HepG2 (cell line): ENCODE measurements around the gene USP30. TPM values are rescaled to one million over a fixed set of nuclear protein-coding genes. Genes with fewer than 3 reads are reported as not detected.

Source experiments
- ARID4A ChIP-seq: sonication (generic); formaldehyde crosslinking; IDR thresholded peaks from 2 replicates; pipeline ENCODE4 v1.5.0; 2020; ENCODE audit warnings: mild to moderate bottlenecking, missing genetic modification reagents, borderline replicate concordance
- BCL3 ChIP-seq: sonication (generic); formaldehyde crosslinking; IDR thresholded peaks from 2 replicates; pipeline ENCODE4 v1.5.1; 2020; ENCODE audit warnings: mild to moderate bottlenecking, missing genetic modification reagents, moderate library complexity
- CREB1 ChIP-seq, 2 experiments: fragments of 450-650 bp in 1 of 2; IDR thresholded peaks; 2 replicates each; pipeline ENCODE4 v1.6.1; 2016 to 2017; ENCODE audit warnings: control low read depth in 1 of 2, mild to moderate bottlenecking in 1 of 2, missing compliant biosample characterization in 1 of 2, missing genetic modification characterization in 1 of 2
- ETV5 ChIP-seq: IDR thresholded peaks from 2 replicates; pipeline ENCODE4 v1.6.1; 2018; ENCODE audit warnings: missing biosample characterization, missing genetic modification reagents, inconsistent platforms, borderline replicate concordance
- KAT8 ChIP-seq: IDR thresholded peaks from 2 replicates; pipeline ENCODE4 v1.6.1; 2016; ENCODE audit warnings: missing genetic modification reagents, missing compliant biosample characterization
- KLF11 ChIP-seq: IDR thresholded peaks from 2 replicates; pipeline ENCODE4 v1.6.1; 2016; ENCODE audit warnings: missing compliant biosample characterization
- MTERF4 ChIP-seq: sonication (generic); formaldehyde crosslinking; IDR thresholded peaks from 2 replicates; pipeline ENCODE4 v1.8.0; 2023; ENCODE audit warnings: mild to moderate bottlenecking, missing genetic modification reagents
- NR2C2 ChIP-seq: sonication (generic); formaldehyde crosslinking; IDR thresholded peaks from 2 replicates; pipeline ENCODE4 v1.4.0; 2020; ENCODE audit warnings: missing genetic modification reagents, mild to moderate bottlenecking, moderate library complexity, borderline replicate concordance
- SP4 ChIP-seq: sonication (generic); formaldehyde crosslinking; IDR thresholded peaks from 2 replicates; pipeline ENCODE4 v1.8.1; 2023; ENCODE audit warnings: mild to moderate bottlenecking, missing genetic modification reagents
- TERF1 ChIP-seq: sonication (generic); formaldehyde crosslinking; IDR thresholded peaks from 2 replicates; pipeline ENCODE4 v1.8.0; 2022; ENCODE audit warnings: mild to moderate bottlenecking, missing genetic modification reagents, moderate library complexity
- THRA ChIP-seq: sonication (generic); formaldehyde crosslinking; IDR thresholded peaks from 2 replicates; pipeline ENCODE4 v1.4.0; 2020; ENCODE audit warnings: missing genetic modification reagents, borderline replicate concordance
- ZBTB49 ChIP-seq: sonication (generic); formaldehyde crosslinking; IDR thresholded peaks from 2 replicates; pipeline ENCODE4 v1.4.0; 2020; ENCODE audit warnings: missing genetic modification reagents, borderline replicate concordance
- ZNF136 ChIP-seq: sonication (generic); formaldehyde crosslinking; IDR thresholded peaks from 2 replicates; pipeline ENCODE4 v1.8.1; 2022; ENCODE audit warnings: low read depth, mild to moderate bottlenecking, moderate library complexity, missing genetic modification reagents
- ZNF484 ChIP-seq: sonication (generic); formaldehyde crosslinking; IDR thresholded peaks from 2 replicates; pipeline ENCODE4 v1.5.1; 2020; ENCODE audit warnings: mild to moderate bottlenecking, low read depth, missing genetic modification reagents, borderline replicate concordance
- ZNF703 ChIP-seq: sonication (generic); formaldehyde crosslinking; IDR thresholded peaks from 2 replicates; pipeline ENCODE4 v1.5.1; 2020; ENCODE audit warnings: missing genetic modification reagents, mild to moderate bottlenecking, moderate library complexity, borderline replicate concordance
- ZNF713 ChIP-seq: sonication (generic); formaldehyde crosslinking; IDR thresholded peaks from 2 replicates; pipeline ENCODE4 v1.4.0; 2020; ENCODE audit warnings: mild to moderate bottlenecking, missing genetic modification reagents
- polyA plus RNA-seq, 8 experiments: library from polyadenylated mRNA; depleted of rRNA in 3 of 8; stranded (reverse) in 7 of 8; unstranded in 1 of 8; fragments of >200 nt; fragmentation: Illumina TruSeq in 4 of 8; extraction: Trizol in 4 of 8; gene quantifications; 2 replicates each; pipeline versions ENCODE4 v1.2.1 to v1.2.3, GENCODE V29; 2011 to 2016; ENCODE audit warnings: low read depth in 4 of 8, missing spikeins in 1 of 8, mixed read lengths in 1 of 8; ENCODE audit not compliant: insufficient read depth in 1 of 8
- total RNA-seq, 5 experiments: library from RNA; depleted of rRNA; stranded (reverse); fragments of >200 nt; fragmentation: Illumina TruSeq; extraction: Trizol; gene quantifications; 2 replicates each; pipeline ENCODE4 v1.2.3, GENCODE V29; 2016; ENCODE audit warnings: low read depth in 1 of 5

Gene USP30
- total and polyA plus RNA-seq, 2 of the 13 experiments (the other 11 are each of a cell fraction or from before 2014, with no cell fraction given): 11.2 to 20.8 TPM

- TF ChIP-seq ARID4A (CRISPR knock-in tag) (peak; percentile 87; the same call in 1 of the 2 replicates), NR2C2 (CRISPR knock-in tag) (0 out of 2 replicates have a peak, but pooled peaks have one; percentile 31), ZNF136 (CRISPR knock-in tag) (no peak), KAT8 (peak; percentile 76), CREB1 (IDR thresholded peaks at IDR 0.05) (no peak), CREB1 (CRISPR knock-in tag; IDR thresholded peaks at IDR 0.05) (no peak), ZNF703 (CRISPR knock-in tag) (no peak), TERF1 (no peak), THRA (CRISPR knock-in tag) (peak; percentile 79; the same call in 1 of the 2 replicates), ZBTB49 (CRISPR knock-in tag) (peak; percentile 97), BCL3 (peak; percentile 37; the same call in 1 of the 2 replicates), ZNF484 (CRISPR knock-in tag) (peak; percentile 66; the same call in 1 of the 2 replicates), MTERF4 (CRISPR knock-in tag) (peak; percentile 94), KLF11 (CRISPR knock-in tag) (peak; percentile 99), ETV5 (CRISPR knock-in tag) (peak; percentile 65), ZNF713 (CRISPR knock-in tag) (no peak), SP4 (CRISPR knock-in tag) (peak; percentile 64)
These were observed 31.5 kb upstream of the USP30 start, which contains the start of gene SVOP (continued) for GRCh38 chr12:109020796-109021380.
